Tibial artery (tissue), 4 donors: Measurements from ENCODE around the gene TUBA4B.
"Not testable (repeated sequence)": the region's sequence is repeated elsewhere in the genome, so short reads cannot be mapped to it uniquely, and the experiment has no call there.

Experiments used
- DNase-seq, 2 donors: peaks; one replicate each; pipeline ENCODE4 v3.0.0-alpha.2; 2019
- H3K27ac ChIP-seq, 2 donors: fragments of 200-600 bp; sonication (generic) in 1 of 2; 1 replicate in 1 of 2; 2 replicates in 1 of 2; pipeline ENCODE4 v1.5.1; 2018 to 2019; ENCODE audit warnings: mild to moderate bottlenecking in 1 of 2
- H3K27me3 ChIP-seq, 2 donors: fragments of 200-600 bp; sonication (generic) in 1 of 2; one replicate each; pipeline versions ENCODE4 v1.5.1 to v1.6.0; 2016 to 2019
- H3K36me3 ChIP-seq, 3 donors: fragments of 200-600 bp; sonication (generic) in 2 of 3; one replicate each; pipeline ENCODE4 v1.5.1; 2016 to 2019; ENCODE audit warnings: mild to moderate bottlenecking in 2 of 3
- H3K4me1 ChIP-seq, 4 donors: fragments of 200-600 bp; sonication (generic) in 2 of 4; 1 replicate in 3 of 4; 2 replicates in 1 of 4; pipeline ENCODE4 v1.5.1; 2016 to 2019
- H3K4me3 ChIP-seq, 2 donors: fragments of 200-600 bp; sonication (generic) in 1 of 2; 1 replicate in 1 of 2; 2 replicates in 1 of 2; pipeline ENCODE4 v1.5.1; 2018 to 2019; ENCODE audit warnings: mild to moderate bottlenecking in 2 of 2
- H3K9me3 ChIP-seq, 3 donors: fragments of 200-600 bp; sonication (generic) in 1 of 3; one replicate each; pipeline ENCODE4 v1.5.1; 2016 to 2019
- CTCF ChIP-seq, 2 experiments: fragments of 200-600 bp in 1 of 2; fragments of 450-650 bp in 1 of 2; IDR thresholded peaks; one replicate each; pipeline ENCODE4 v1.5.1; 2017 to 2019; ENCODE audit warnings: antibody characterized with exemption in 2 of 2, mild to moderate bottlenecking in 1 of 2, moderate library complexity in 1 of 2
- intact Hi-C: fragments of 100-400 bp; cut with DNase I; formaldehyde crosslinking; loops from one replicate; pipeline ENCODE4 v1.15.0; 2023; ENCODE audit warnings: low total_unique reads

Gene TUBA4B

DNA sequence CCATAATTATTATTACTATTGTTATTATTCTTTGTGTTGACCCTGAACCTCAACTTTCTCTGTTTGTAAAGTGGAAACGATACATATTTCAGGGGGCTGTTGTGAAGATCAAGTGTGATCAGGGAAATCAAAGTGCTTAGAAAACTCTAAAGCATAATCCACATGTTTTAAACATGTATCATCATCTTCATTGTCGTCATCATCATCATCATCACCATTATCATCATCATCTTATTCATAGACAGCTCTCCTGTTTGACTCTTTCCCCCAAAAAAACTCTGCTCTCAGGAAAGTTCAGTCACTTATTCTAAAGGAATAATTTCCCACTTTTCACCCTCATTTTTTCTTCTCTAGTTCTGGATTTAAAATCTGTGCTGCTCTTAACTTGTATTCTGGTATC, 51.2 kb downstream of the TUBA4B start:
- H3K4me1 ChIP-seq, result peaks cover 0 to 10% (median 2%) of the 10 kb centered on the region in 4 donors
- H3K4me3 ChIP-seq, result no peak overlapping the region
- intact Hi-C loops, result loop anchor here (10.0 kb wide), 1 partner anchor 249 kb away; no protein-coding TSS in a partner anchor
- no peak overlapping the region for H3K27ac ChIP-seq
- no peaks in the 10 kb centered on the region for H3K36me3 ChIP-seq
- no peak for DNase-seq
- H3K27me3 ChIP-seq, result peaks cover under 1 to 65% of the 10 kb centered on the region in 2 donors
- TF ChIP-seq CTCF (IDR thresholded peaks at IDR 0.05), result no peak
- no peaks in the 10 kb centered on the region for H3K9me3 ChIP-seq

GRCh38 chr2:219306047-219306446, 53.0 kb downstream of the TUBA4B start:
- Histone ChIP-seq H3K27me3 (peaks cover 3 to 68% of the 10 kb centered on the region in 2 donors), H3K4me3 (no peak overlapping the region), H3K27ac (no peak overlapping the region), H3K36me3 (no peaks in the 10 kb centered on the region), H3K9me3 (no peaks in the 10 kb centered on the region), H3K4me1 (peaks cover 0 to 11% (median 2%) of the 10 kb centered on the region in 4 donors)
- DNase-seq, result no peak
- no peak for TF ChIP-seq CTCF (IDR thresholded peaks at IDR 0.05)
- intact Hi-C loops, result loop anchor here (10.0 kb wide), 1 partner anchor 251 kb away; no protein-coding TSS in a partner anchor

DNA sequence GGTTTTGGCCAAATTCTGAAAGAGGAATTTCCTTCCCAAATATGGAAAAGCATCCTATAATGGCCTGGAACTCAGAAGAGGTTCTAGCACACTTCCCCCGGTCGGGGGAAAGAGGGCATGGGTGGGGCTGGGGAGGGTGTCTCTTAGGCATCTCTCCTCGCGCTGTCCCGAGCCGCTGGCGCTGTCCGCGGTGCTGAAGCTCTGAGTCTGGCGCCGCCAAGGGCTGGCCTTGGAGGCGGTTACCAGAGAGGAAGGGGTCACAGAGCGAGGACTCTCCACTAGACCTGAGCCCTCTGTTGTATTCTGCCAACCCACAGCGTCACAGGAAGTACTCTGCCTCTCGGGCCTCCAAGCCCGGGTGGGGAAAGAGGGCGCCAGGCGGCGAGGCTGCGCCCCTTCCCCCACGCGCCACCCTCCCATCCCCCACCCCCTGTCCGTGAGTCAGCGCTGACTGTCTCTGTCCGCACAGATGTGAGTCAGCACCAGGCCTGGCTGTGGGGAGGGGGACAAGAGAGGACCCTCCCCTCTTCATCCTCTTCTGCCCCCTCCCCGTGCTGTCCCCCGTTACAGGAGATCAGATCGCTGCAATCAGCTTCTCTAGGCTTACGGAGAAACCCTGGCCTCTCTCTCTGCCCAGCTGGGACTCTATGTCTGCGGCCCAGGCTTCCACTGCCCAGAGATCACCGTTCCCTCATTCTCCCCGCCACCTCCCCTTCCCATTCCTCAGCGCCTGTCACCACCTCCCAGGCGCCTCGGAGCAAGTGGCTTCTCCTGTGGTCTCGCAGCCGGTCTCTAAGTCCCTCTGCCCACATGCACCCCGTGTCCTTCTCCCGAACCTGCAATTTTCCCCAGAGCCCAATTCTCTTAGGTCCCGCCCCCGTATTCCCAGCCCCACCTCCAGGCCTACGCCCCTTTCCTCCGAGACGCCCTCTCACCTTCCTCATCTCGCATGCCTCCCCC, 55.4 kb downstream of the TUBA4B start:
- H3K27me3 ChIP-seq, result peaks cover 3 to 67% of the 10 kb centered on the region in 2 donors
- no peaks in the 10 kb centered on the region for H3K9me3 ChIP-seq
- H3K4me1 ChIP-seq, result peaks cover 0 to 11% (median 2%) of the 10 kb centered on the region in 4 donors
- H3K27ac ChIP-seq, result no peak overlapping the region
- H3K4me3 ChIP-seq, result no peak overlapping the region
- DNase-seq, result no peak
- intact Hi-C loops, result loop anchor here (10.0 kb wide), 1 partner anchor 254 kb away; no protein-coding TSS in a partner anchor
- H3K36me3 ChIP-seq, result no peaks in the 10 kb centered on the region
- no peak for TF ChIP-seq CTCF (IDR thresholded peaks at IDR 0.05)

GRCh38 chr2:219309278-219309677, 56.2 kb downstream of the TUBA4B start, which contains the start of gene PTPRN:
PTPRN (minus strand) TSS chr2:219309401; CDS start chr2:219309332, 69 bp downstream.
- no peak for TF ChIP-seq CTCF (IDR thresholded peaks at IDR 0.05)
- peaks cover 3 to 65% of the 10 kb centered on the region in 2 donors for H3K27me3 ChIP-seq
- H3K4me1 ChIP-seq, result peaks cover 0 to 11% (median 2%) of the 10 kb centered on the region in 4 donors
- DNase-seq, result no peak
- H3K4me3 ChIP-seq, result no peak within 1 kb of the TSS
- no peaks in the 10 kb centered on the region for H3K36me3 ChIP-seq
- intact Hi-C loops, result loop anchor here (10.0 kb wide), 1 partner anchor 254 kb away; no protein-coding TSS in a partner anchor
- H3K27ac ChIP-seq, result no peak within 1 kb of the TSS
- H3K9me3 ChIP-seq, result no peaks in the 10 kb centered on the region

DNA sequence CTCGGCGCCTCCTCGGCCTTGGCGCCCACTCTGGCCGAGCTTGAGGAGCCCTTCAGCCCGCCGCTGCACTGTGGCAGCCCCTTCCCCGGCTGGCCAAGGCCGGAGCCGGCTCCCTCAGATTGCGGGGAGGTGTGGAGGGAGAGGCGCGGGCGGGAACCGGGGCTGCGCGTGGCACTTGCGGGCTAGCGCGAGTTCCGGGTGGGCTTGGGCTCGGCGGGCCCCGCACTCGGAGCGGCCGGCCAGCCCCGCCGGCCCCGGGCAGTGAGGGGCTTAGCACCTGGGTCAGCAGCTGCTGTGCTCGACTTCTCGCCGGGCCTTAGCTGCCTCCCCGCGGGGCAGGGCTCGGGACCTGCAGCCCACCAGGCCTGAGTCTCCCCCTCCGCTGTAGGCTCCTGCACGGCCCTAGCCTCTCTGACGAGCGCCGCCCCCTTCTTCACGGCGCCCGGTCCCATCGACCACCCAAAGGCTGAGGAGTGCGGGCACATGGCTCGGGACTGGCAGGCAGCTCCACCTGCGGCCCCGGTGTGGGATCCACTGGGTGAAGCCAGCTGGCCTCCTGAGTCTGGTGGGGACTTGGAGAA, 59.7 kb downstream of the TUBA4B start:
- Histone ChIP-seq H3K27me3 (peaks cover 3 to 51% of the 10 kb centered on the region in 2 donors), H3K4me1 (peaks cover 0 to 11% (median 2%) of the 10 kb centered on the region in 4 donors)
- H3K4me3 ChIP-seq, H3K9me3 ChIP-seq, H3K27ac ChIP-seq, intact Hi-C loops, H3K36me3 ChIP-seq: not testable (repeated sequence)
- peak in 1 of 2 donors; percentile 49 for DNase-seq
